Measurements from ENCODE around the gene DUSP9. TPM values are rescaled to one million over a fixed set of nuclear protein-coding genes. Genes with fewer than 3 reads are reported as not detected.

Gene DUSP9
- total RNA-seq, 1 donor from 2014 or later: 1.3 TPM

GRCh38 chrX:153648358-153649177 lies 1.6 kb downstream of the DUSP9 start:
- no peak for FAIRE-seq
- no peaks in the 10 kb centered on the region for H3K27me3 ChIP-seq (ENCODE audit: control insufficient read depth, insufficient read depth, low read length)
- H3K36me3 ChIP-seq (ENCODE audit: control insufficient read depth, insufficient read depth, low read length): no peaks in the 10 kb centered on the region
- no peak for TF ChIP-seq CTCF (IDR thresholded peaks at IDR 0.05; ENCODE audit: insufficient read depth, low read length, severe bottlenecking)
- H3K4me3 ChIP-seq (ENCODE audit: low read depth, low read length): no peak overlapping the region
- DNase-seq (ENCODE audit: low read depth): no peak

DNA sequence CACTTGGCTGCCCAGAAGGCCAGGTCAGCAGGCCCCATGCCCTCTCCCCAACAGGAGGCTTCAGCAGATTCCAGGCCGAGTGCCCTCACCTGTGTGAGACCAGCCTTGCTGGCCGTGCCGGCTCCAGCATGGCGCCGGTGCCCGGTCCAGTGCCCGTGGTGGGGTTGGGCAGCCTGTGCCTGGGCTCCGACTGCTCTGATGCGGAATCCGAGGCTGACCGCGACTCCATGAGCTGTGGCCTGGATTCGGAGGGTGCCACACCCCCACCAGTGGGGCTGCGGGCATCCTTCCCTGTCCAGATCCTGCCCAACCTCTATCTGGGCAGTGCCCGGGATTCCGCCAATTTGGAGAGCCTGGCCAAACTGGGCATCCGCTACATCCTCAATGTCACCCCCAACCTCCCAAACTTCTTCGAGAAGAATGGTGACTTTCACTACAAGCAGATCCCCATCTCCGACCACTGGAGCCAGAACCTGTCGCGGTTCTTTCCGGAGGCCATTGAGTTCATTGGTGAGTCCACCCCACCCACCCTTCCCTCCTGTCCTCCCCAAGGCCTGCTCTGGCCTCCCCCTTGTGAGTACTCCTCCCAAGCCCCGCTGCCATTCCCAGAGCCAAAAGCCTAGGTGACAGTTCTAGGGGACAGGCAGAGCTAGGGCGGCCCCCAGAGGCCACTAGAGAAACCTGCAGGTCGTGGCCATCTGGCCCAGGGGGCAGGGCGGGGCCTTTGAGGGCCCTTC lies 2.3 kb downstream of the DUSP9 start:
- FAIRE-seq (no peak), DNase-seq (ENCODE audit: low read depth) (no peak)
- TF ChIP-seq CTCF (IDR thresholded peaks at IDR 0.05; ENCODE audit: insufficient read depth, low read length, severe bottlenecking): peak; percentile 42
- no peaks in the 10 kb centered on the region for H3K27me3 ChIP-seq (ENCODE audit: control insufficient read depth, insufficient read depth, low read length)
- no peaks in the 10 kb centered on the region for H3K36me3 ChIP-seq (ENCODE audit: control insufficient read depth, insufficient read depth, low read length)
- no peak overlapping the region for H3K4me3 ChIP-seq (ENCODE audit: low read depth, low read length)

- Histone ChIP-seq H3K4me3 (ENCODE audit: low read depth, low read length) (no peak overlapping the region), H3K27me3 (ENCODE audit: control insufficient read depth, insufficient read depth, low read length) (no peaks in the 10 kb centered on the region), H3K36me3 (ENCODE audit: control insufficient read depth, insufficient read depth, low read length) (no peaks in the 10 kb centered on the region)
- DNase-seq (ENCODE audit: low read depth) (no peak), FAIRE-seq (no peak)
- TF ChIP-seq CTCF (IDR thresholded peaks at IDR 0.05; ENCODE audit: insufficient read depth, low read length, severe bottlenecking): no peak
Measured at GRCh38 chrX:153649915-153650782, 3.1 kb downstream of the DUSP9 start.

DNA sequence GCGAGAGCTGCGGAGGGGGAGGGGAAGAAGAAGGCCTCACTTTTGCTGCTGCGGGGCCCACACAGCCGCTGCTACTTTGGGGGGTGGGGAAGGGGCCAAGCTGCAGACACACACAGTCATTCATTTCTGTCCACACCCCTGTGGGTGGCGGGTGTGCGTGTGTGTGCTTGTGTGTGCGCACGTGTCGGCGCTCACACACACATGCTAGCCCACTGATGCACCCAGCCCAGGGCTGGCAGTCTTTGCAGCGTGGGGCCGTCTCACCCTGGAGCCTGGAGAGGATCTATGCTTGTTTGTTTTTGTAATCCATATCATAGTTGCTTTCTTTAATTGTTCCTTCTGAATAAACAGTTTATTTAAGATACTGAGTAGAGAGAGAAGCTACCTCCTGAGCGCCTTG lies 4.0 kb downstream of the DUSP9 start:
- DNase-seq (ENCODE audit: low read depth) (no peak), FAIRE-seq (no peak)
- H3K27me3 ChIP-seq (ENCODE audit: control insufficient read depth, insufficient read depth, low read length): no peaks in the 10 kb centered on the region
- no peak for TF ChIP-seq CTCF (IDR thresholded peaks at IDR 0.05; ENCODE audit: insufficient read depth, low read length, severe bottlenecking)
- H3K36me3 ChIP-seq (ENCODE audit: control insufficient read depth, insufficient read depth, low read length): no peaks in the 10 kb centered on the region
- H3K4me3 ChIP-seq (ENCODE audit: low read depth, low read length): no peak overlapping the region

- FAIRE-seq (no peak), DNase-seq (ENCODE audit: low read depth) (no peak)
- no peaks in the 10 kb centered on the region for H3K27me3 ChIP-seq (ENCODE audit: control insufficient read depth, insufficient read depth, low read length)
- peak; percentile 43 for TF ChIP-seq CTCF (IDR thresholded peaks at IDR 0.05; ENCODE audit: insufficient read depth, low read length, severe bottlenecking)
- no peaks in the 10 kb centered on the region for H3K36me3 ChIP-seq (ENCODE audit: control insufficient read depth, insufficient read depth, low read length)
- no peak overlapping the region for H3K4me3 ChIP-seq (ENCODE audit: low read depth, low read length)
Measured at GRCh38 chrX:153651540-153652079, 4.6 kb downstream of the DUSP9 start.
